HG03521 (cell line): Measurements from ENCODE around the gene STXBP1.
A peak's percentile ranks its signal among the peaks of the same experiment; 100 is the strongest.

Experiments
- ATAC-seq: cut with Tn5 transposase; IDR thresholded peaks from one replicate; pipeline ENCODE4 v1.9.1; 2021; ENCODE audit warnings: mild to moderate bottlenecking, moderate library complexity; ENCODE audit not compliant: unreplicated experiment

Gene STXBP1

DNA sequence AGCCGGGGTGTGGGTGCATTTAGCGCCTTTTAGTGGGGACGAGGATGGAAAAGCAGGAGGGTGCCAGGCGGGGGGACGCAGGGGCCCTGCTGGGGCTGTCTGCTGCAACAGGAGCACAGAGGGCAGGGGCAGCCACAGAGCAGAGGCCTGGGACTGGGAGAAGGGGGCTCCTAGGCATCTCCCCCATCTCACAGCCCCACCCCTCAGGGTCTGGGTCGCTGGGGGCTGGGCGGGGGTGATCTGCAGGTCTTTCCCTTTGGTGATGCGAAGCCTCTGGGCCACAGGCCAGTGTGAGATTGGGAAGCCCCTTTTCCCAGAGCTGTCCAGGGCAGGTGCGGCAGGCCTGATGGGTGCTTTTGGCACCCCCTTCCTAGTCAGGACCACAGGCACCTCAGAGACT, 118.2 kb downstream of the STXBP1 start:
- ATAC-seq = no peak

DNA sequence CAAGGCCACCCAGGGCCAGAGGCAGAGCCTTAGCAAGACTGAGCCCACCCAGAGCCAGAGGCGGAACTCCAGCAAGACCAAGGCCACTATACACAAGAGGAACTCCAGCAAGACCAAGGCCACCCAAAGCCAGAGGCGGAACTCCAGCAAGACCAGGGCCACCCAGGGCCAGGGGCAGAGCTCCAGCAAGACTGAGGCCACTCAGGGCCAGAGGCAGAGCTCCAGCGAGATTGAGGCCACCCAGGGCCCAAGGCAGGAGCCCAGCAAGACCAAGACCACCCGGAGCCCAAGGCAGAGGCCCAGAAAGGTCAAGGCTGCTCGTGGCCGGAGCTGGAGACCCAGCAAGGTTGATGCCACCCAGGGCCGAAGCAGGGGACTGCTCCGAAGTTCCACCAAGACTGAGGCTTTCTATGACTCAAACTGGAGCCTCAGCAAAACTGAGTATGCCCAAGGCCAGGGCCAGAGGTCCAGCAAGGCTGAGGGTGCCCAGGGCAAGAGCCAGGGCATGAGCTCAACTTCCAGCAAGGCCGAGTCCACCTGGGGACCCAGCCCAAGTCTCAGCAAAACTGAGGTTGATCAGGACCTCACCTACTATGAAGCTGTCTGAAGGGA, 118.8 kb downstream of the STXBP1 start:
- ATAC-seq = no peak

DNA sequence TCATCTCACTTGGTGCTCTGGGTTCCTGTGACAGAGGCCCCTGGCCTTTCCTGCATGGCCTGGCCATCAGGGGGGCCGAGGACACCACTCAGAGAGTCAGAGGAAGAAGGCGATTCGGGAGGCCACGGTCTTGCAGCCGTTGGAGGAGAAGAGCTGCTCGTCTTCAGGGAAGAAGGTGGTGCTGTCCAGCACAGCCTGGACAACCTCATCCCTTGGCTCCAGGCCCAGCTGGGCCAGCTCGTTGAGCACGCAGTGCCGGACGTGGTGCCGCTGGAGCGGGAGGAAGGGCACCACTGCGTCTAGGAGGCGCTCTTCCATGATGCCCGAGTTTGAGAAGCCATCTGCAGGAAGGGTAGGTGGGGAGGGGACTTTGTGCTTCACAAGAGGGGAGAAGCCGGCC, 119.9 kb downstream of the STXBP1 start:
- ATAC-seq = no peak

DNA sequence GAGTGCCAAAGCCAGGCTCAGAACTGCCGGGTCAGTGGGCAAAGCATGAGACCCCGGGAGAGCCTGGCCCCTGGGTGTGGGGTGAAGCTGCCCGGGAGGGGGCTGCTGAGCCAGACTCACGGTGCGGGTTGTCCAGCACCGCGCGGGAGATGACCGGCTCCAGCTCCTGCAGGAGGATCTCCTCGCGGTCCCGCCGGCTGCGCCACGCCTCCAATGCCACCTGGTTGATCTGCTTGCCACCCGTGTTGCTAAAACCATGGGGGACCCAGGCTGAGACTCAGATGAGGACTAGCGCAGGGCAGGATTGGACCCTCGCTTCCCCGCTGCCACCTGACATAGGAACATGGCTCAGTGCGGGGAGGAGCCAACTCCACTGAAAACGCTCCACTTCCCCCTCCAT, 120.4 kb downstream of the STXBP1 start:
- ATAC-seq = no peak

DNA sequence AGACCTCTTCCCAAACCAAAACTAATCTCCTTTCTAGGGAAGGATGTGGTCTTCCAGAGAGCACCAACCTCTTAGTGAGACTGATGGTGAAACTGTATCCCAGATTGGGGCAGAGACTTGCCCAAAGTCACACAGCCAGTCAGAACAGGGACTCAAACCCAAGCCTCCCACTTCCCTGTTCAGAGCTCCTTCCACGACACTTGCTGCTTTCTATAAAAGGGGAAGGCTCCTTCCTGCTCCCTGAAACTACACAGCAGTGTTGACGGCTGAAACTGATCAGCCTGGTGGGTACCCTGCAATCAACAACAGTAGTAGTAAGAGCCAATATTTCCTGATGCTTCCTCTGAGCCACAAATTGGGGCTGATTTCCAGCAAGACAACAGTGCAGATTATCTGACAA, 121.5 kb downstream of the STXBP1 start:
- no peak for ATAC-seq

DNA sequence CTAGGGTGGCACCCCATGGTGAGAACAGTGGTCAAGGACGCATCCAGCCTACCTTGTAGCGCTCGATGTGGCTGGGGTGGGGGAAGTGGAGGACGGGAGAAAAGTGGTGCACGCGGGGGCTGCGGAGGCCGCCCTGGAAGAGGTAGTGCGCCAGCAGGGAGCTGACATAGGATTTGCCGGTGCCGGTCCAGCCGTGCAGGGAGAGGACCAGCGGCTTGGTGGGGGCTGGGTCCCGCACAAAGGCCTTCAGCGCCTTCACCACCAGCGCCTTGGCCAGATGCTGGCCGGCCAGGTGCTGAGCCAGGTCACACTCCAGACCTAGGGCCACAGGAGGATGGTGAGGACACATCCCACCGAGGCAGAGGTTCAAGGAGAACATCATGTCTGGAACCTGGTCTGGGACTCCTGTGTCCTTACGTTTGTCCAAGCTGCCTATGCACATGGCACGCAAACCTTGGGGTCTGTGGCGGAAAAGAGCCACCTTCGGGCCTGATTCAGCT, 122.2 kb downstream of the STXBP1 start:
- no peak for ATAC-seq

DNA sequence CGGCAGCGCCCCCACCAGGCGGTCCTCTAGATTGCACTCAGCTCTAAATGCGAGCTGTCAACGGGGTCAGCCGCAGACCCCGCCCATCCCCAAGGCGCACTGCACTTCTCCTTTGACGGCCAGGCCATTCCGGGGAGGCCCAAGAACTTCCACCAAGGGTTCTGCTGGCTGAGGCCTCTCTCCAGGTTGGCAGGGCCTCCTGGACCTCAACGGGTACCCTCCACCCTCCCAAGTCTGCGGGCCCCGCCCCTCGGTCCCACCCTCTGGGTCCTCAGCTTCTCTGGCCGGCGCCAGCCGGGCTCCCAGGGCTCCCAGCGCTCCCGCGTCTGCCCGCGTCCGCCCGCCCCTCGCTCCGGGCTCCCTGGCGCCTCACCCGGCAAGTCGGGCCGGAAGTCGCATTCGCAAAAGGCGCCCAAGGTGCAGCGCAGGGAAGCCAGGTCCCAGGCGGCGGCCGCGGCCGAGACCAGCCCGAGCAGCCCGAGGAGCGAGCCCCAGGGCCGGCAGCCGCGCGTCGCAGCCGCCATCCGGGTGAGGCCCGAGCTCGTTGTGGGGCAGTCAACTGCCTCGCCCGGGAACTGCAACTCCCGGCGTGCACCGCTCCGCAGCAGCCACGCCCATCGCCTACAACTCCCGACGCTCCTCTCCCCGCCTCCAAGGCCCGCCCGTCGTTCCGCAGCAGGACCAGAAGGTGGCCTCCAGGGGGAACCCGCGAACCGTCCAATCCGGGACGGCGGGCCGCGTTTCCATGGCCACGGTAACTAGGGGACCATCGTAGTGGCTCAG, 122.9 kb downstream of the STXBP1 start, which contains the start of gene TOR2A:
TOR2A (minus strand) TSS at position 548 of the 783 bp plus-strand sequence; CDS start at position 524, 24 bp downstream.
- ATAC-seq = peak; percentile 87

DNA sequence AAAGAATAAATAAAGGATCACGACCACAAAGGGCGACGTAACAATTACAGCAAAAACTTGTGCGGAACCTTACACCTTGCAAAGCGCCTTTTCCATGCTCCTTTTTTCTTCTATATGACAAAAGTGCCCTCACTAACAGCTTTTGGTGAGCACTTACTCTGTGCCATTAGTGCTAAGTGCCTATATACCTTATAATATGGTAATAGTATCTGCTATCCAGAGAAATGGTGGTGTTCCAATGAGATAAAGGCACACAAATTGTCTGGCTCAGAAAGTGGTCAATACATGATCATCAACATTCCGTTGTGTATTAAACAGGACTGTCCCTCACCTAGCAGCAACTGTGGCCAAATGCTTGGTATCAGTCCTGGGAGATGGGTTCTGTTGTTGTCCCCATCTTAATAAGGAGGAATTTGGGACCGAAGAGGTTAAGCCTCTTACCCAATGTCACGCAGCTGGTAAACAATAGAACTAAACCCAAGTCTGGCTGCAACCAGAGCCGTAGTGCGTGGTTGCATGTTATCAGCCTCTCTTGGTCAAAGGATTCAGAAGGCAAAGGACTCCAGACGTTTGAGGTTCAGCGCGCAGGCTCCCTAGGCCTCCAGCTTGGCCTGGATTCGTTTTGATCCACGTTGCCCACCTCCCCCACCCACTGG, 123.6 kb downstream of the STXBP1 start:
- ATAC-seq = no peak

DNA sequence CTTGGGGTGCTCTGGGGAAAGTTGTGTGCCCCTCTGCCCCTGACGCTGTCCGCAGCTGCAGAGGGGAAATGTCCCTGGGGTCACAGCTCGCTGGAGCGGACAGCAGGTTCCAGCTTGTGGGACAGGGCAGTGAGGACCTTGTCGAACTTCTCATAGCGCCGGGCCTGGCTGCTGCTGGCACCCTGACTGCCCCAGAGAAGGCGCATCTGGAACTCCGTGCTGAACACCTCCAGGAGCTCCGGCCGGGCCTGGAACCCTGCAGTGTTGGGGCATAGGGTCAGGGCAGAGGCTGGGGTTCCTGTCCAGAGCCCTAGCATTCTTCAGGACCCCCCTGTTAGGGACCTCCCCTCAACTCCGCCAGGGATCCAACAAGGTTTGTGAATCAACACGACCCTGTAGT, 126.6 kb downstream of the STXBP1 start:
- no peak for ATAC-seq

DNA sequence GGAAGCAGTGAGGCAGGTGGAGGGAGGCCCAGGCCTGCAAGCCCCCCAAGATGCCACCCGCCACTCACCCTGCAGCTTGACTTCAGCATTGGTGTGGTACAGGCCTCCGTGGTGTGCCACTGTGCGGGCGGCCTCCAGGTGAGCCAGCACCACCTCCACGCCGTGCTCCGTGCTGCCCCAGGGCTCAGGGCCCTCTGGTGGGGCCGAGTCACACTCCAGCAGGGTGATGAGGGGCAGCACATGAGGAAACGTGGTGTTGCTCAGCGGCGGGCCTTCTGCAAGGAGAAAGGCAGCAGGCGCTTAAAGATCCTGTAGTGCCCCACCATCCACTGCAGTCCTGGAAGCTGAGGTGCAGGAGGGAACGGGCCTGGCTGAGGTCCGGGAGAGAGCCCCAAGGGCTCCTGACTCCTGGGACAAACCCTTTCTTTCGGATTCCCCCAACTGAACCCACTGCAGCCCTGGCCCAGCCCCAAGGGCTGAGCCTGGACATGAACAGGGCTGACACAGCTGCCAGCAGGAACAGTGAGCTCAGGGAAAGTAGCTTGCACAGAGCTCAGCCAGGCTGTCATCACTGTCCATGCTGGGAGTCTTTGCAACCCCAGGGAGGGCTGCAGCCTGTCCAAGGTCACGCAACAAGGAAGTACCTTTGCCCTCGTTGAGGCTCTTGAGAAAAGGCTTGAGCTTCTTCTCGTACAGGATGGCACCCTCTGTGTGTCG, 127.7 kb downstream of the STXBP1 start:
- ATAC-seq = no peak

DNA sequence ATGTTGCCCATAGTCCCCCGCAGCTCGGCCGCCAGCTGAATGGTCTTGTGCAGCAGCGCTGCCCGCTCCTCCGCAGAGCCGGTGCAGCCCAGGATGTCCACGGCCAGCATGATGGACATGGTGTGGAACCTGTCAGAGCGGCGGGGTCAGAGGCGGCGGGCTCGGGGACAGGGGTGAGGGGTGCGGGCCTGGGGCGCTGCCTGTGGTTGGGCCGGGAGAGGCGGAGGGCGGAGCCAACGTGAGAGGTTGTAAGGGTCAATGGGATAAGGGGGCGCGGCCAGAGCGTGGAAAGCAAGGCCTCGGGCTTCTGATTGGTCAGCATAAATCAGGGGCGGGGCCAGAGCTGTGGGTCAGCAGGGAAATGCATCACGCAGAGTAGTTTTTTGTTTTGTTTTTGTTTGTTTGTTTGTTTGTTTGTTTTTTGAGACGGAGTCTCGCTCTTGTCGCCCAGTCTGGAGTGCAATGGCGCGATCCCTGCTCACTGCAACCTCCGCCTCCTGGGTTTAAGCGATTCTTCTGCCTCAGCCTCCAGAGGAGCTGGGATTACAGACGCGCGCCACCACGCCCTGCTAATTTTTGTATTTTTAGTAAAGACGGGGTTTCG, 129.9 kb downstream of the STXBP1 start:
- no peak for ATAC-seq
